Muscle of arm (tissue), 14 donors: ENCODE results near the gene EFHD2. TPM values are rescaled to one million over a fixed set of nuclear protein-coding genes. Genes with fewer than 3 reads are reported as not detected.
"Not testable (repeated sequence)": the region's sequence is repeated elsewhere in the genome, so short reads cannot be mapped to it uniquely, and the experiment has no call there.

Experiments
- DNase-seq: peaks from one replicate; pipeline ENCODE4 v3.0.0-alpha.2; 2013
- long read RNA-seq, 11 donors: transcript quantifications; one replicate each; lab custom pipeline, GENCODE V29; 2026
- polyA plus RNA-seq, 12 donors: library from polyadenylated mRNA; unstranded; fragments of 120-200 nt; gene quantifications; one replicate each; pipeline ENCODE4 v1.2.1, GENCODE V29; 2013; ENCODE audit not compliant: insufficient read length in 12 of 12

EFHD2 gene
- 10 to 100 TPM in 11 of 12 donors, not detected in 1; 19.1 to 46.5 (median 25.0) TPM for polyA plus RNA-seq
- long read RNA-seq, donor 1, transcript EFHD2-201 (4 exons, 2,419 nt), result major isoform, 59 of 64 reads
- long read RNA-seq, donor 1, partial matches to known transcripts, result 5 of 64 reads
- long read RNA-seq, donor 1, other reads (novel, unspliced or antisense), result 0 of 64 reads
- long read RNA-seq, donor 2, transcript EFHD2-201 (4 exons, 2,419 nt), result major isoform, 23 of 23 reads
- long read RNA-seq, donor 2, partial matches to known transcripts, result 0 of 23 reads
- long read RNA-seq, donor 2, other reads (novel, unspliced or antisense), result 0 of 23 reads
- long read RNA-seq, donor 3, transcript EFHD2-201 (4 exons, 2,419 nt), result major isoform, 7 of 7 reads
- long read RNA-seq, donor 3, partial matches to known transcripts, result 0 of 7 reads
- long read RNA-seq, donor 3, other reads (novel, unspliced or antisense), result 0 of 7 reads
- long read RNA-seq, donor 4, transcript EFHD2-201 (4 exons, 2,419 nt), result major isoform, 7 of 7 reads
- long read RNA-seq, donor 4, partial matches to known transcripts, result 0 of 7 reads
- long read RNA-seq, donor 4, other reads (novel, unspliced or antisense), result 0 of 7 reads
- long read RNA-seq, donor 5, transcript EFHD2-201 (4 exons, 2,419 nt), result major isoform, 22 of 27 reads
- long read RNA-seq, donor 5, partial matches to known transcripts, result 5 of 27 reads
- long read RNA-seq, donor 5, other reads (novel, unspliced or antisense), result 0 of 27 reads
- long read RNA-seq, donor 6, transcript EFHD2-201 (4 exons, 2,419 nt), result major isoform, 10 of 10 reads
- long read RNA-seq, donor 6, partial matches to known transcripts, result 0 of 10 reads
- long read RNA-seq, donor 6, other reads (novel, unspliced or antisense), result 0 of 10 reads
- long read RNA-seq, donor 7, transcript EFHD2-201 (4 exons, 2,419 nt), result major isoform, 6 of 6 reads
- long read RNA-seq, donor 7, partial matches to known transcripts, result 0 of 6 reads
- long read RNA-seq, donor 7, other reads (novel, unspliced or antisense), result 0 of 6 reads
- long read RNA-seq, donor 8, transcript EFHD2-201 (4 exons, 2,419 nt), result major isoform, 21 of 21 reads
- long read RNA-seq, donor 8, partial matches to known transcripts, result 0 of 21 reads
- long read RNA-seq, donor 8, other reads (novel, unspliced or antisense), result 0 of 21 reads
- long read RNA-seq, donor 9, transcript EFHD2-201 (4 exons, 2,419 nt), result major isoform, 9 of 9 reads
- long read RNA-seq, donor 9, partial matches to known transcripts, result 0 of 9 reads
- long read RNA-seq, donor 9, other reads (novel, unspliced or antisense), result 0 of 9 reads
- long read RNA-seq, donor 10, transcript EFHD2-201 (4 exons, 2,419 nt), result major isoform, 12 of 12 reads
- long read RNA-seq, donor 10, partial matches to known transcripts, result 0 of 12 reads
- long read RNA-seq, donor 10, other reads (novel, unspliced or antisense), result 0 of 12 reads
- long read RNA-seq, donor 11, transcript EFHD2-201 (4 exons, 2,419 nt), result major isoform, 11 of 11 reads
- long read RNA-seq, donor 11, partial matches to known transcripts, result 0 of 11 reads
- long read RNA-seq, donor 11, other reads (novel, unspliced or antisense), result 0 of 11 reads

- peak; percentile 78 for DNase-seq
Measured at GRCh38 chr1:15409388-15410222, at the start of gene EFHD2. Gene EFHD2, plus strand, starts transcription at chr1:15409888. Its CDS starts 84 bp downstream, at chr1:15409972.

- DNase-seq, result no peak
Measured at GRCh38 chr1:15360700-15361099, 49.0 kb upstream of the EFHD2 start.

- DNase-seq, result no peak
Measured at GRCh38 chr1:15362096-15362736, 47.5 kb upstream of the EFHD2 start.

- no peak for DNase-seq
Measured at GRCh38 chr1:15362737-15363128, 47.0 kb upstream of the EFHD2 start.

- no peak for DNase-seq
Measured at GRCh38 chr1:15364740-15365139, 44.9 kb upstream of the EFHD2 start.

GRCh38 chr1:15368888-15369287, 40.8 kb upstream of the EFHD2 start:
- DNase-seq, result no peak

- no peak for DNase-seq
Measured at GRCh38 chr1:15370268-15370667, 39.4 kb upstream of the EFHD2 start.

GRCh38 chr1:15370781-15371520, 38.7 kb upstream of the EFHD2 start:
- DNase-seq, result peak; percentile 79

- DNase-seq, result no peak
Measured at GRCh38 chr1:15371610-15372545, 37.8 kb upstream of the EFHD2 start.

- no peak for DNase-seq
Measured at GRCh38 chr1:15378729-15379128, 31.0 kb upstream of the EFHD2 start.

- DNase-seq, result not testable (repeated sequence)
Measured at GRCh38 chr1:15379151-15379550, 30.5 kb upstream of the EFHD2 start.

GRCh38 chr1:15380601-15381508, 28.8 kb upstream of the EFHD2 start:
- DNase-seq, result no peak

GRCh38 chr1:15381805-15382204, 27.9 kb upstream of the EFHD2 start:
- DNase-seq, result no peak

- no peak for DNase-seq
Measured at GRCh38 chr1:15382601-15383518, 26.8 kb upstream of the EFHD2 start.

GRCh38 chr1:15383810-15384209, 25.9 kb upstream of the EFHD2 start:
- no peak for DNase-seq
